Ishikawa (cell line): ENCODE measurements around the gene PLEK.

ENCODE experiments used
- CEBPB ChIP-seq: IDR thresholded peaks from 2 replicates; pipeline ENCODE4 v1.6.1; 2012
- CREB1 ChIP-seq: IDR thresholded peaks from 2 replicates; pipeline ENCODE4 v1.6.1; 2012; ENCODE audit warnings: low read depth
- EGR1 ChIP-seq: IDR thresholded peaks from 2 replicates; pipeline ENCODE4 v1.6.1; 2012
- EP300 ChIP-seq: IDR thresholded peaks from 2 replicates; pipeline ENCODE4 v1.6.1; 2012; ENCODE audit warnings: borderline replicate concordance
- FOXM1 ChIP-seq: IDR thresholded peaks from 2 replicates; pipeline ENCODE4 v1.6.1; 2012; ENCODE audit warnings: low read depth, borderline replicate concordance
- NFIC ChIP-seq: IDR thresholded peaks from 2 replicates; pipeline ENCODE4 v1.6.1; 2012
- RAD21 ChIP-seq: IDR thresholded peaks from 2 replicates; pipeline ENCODE4 v1.6.1; 2012; ENCODE audit warnings: low read depth
- TCF12 ChIP-seq: IDR thresholded peaks from 2 replicates; pipeline ENCODE4 v1.6.1; 2012; ENCODE audit warnings: low read depth
- TEAD4 ChIP-seq: IDR thresholded peaks from 2 replicates; pipeline ENCODE4 v1.6.1; 2012
- YY1 ChIP-seq: IDR thresholded peaks from 2 replicates; pipeline ENCODE4 v1.6.1; 2012; ENCODE audit warnings: low read depth
- ZBTB7A ChIP-seq: IDR thresholded peaks from 2 replicates; pipeline ENCODE4 v1.6.1; 2012; ENCODE audit warnings: low read depth
- TF ChIP-seq, protein P1 (sequence below): IDR thresholded peaks from 2 replicates; pipeline ENCODE4 v1.6.1; 2012
- TF ChIP-seq, protein P2 (sequence below): IDR thresholded peaks from 2 replicates; pipeline ENCODE4 v1.6.1; 2012; ENCODE audit warnings: low read depth, mild to moderate bottlenecking
- TF ChIP-seq, protein P3 (sequence below): IDR thresholded peaks from 2 replicates; pipeline ENCODE4 v1.6.1; 2012

The PLEK gene

DNA sequence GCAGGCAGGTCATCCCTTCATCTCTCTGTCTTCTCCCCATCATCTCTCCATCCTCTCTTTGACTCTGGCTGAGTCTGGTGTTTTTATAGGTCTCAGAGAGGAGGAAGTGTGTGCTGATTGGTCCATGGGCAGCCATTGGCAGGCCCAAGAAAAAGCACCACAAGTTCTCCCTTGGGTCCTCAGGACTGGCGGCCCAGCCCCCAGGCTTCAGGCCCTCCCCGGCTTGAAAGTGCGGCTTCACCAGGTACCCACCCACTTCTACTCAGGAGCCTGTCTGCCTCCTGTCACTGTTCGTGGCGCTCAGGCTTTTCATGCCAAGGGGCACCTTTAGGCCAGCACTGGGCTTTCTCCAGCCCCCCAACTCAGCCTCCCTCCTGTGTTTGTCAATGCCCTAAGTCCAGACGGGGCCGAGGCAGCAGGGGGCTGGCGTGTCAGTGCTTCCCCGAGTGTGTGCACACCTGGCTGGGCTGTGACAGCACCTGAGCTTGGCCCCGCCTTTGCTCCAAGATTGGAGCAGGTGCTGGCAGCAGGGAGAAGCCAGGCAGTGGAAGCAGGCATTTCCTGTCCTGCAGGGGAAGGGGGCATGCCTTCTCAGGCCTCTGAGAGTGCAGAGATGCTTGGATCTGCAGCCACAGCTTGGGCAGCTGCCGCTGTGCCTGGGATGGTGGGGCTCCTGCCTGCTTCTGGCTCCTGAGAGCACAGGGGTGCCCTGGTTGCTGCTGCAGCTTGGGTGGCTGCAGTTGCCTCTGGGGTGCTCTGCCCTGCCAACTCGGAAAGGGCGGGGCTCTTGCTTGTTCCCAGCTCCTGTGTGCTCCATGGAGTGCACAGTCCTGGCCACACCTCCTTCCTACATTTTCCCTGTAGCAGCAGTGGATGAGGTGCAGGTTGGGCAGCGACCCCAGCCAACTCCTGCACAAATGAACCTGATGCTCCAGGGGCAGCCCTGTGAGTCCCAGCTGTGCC is 67.9 kb downstream of the PLEK start:
- TF ChIP-seq RAD21 (no peak), FOXM1 (no peak), TEAD4 (no peak), YY1 (no peak), CREB1 (no peak), EGR1 (no peak), EP300 (no peak)

DNA sequence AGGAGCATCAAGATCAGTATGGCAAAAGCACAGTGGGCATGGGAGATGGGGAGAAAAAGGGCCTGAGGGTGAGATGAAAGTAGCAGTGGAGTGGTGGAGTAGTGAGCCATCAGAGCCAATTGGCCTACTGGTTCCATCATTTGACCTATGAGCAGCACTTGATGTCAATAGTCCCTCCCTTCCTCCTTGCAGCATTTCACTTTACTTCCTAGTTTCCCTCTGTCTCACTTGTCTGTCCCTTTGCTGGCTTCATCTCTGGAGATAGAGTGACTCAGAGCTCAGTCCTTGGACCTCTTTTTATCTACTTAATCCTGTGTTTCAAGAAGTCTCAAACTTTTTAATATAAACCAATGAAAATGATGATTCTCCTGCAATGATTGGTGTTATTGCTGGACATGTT is 69.9 kb downstream of the PLEK start:
- TF ChIP-seq, protein P1, sequence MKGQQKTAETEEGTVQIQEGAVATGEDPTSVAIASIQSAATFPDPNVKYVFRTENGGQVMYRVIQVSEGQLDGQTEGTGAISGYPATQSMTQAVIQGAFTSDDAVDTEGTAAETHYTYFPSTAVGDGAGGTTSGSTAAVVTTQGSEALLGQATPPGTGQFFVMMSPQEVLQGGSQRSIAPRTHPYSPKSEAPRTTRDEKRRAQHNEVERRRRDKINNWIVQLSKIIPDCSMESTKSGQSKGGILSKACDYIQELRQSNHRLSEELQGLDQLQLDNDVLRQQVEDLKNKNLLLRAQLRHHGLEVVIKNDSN, result no peak
- TF ChIP-seq EGR1, result no peak
- TF ChIP-seq TEAD4, result no peak
- TF ChIP-seq RAD21, result no peak
- no peak for TF ChIP-seq YY1
- TF ChIP-seq, protein P2, sequence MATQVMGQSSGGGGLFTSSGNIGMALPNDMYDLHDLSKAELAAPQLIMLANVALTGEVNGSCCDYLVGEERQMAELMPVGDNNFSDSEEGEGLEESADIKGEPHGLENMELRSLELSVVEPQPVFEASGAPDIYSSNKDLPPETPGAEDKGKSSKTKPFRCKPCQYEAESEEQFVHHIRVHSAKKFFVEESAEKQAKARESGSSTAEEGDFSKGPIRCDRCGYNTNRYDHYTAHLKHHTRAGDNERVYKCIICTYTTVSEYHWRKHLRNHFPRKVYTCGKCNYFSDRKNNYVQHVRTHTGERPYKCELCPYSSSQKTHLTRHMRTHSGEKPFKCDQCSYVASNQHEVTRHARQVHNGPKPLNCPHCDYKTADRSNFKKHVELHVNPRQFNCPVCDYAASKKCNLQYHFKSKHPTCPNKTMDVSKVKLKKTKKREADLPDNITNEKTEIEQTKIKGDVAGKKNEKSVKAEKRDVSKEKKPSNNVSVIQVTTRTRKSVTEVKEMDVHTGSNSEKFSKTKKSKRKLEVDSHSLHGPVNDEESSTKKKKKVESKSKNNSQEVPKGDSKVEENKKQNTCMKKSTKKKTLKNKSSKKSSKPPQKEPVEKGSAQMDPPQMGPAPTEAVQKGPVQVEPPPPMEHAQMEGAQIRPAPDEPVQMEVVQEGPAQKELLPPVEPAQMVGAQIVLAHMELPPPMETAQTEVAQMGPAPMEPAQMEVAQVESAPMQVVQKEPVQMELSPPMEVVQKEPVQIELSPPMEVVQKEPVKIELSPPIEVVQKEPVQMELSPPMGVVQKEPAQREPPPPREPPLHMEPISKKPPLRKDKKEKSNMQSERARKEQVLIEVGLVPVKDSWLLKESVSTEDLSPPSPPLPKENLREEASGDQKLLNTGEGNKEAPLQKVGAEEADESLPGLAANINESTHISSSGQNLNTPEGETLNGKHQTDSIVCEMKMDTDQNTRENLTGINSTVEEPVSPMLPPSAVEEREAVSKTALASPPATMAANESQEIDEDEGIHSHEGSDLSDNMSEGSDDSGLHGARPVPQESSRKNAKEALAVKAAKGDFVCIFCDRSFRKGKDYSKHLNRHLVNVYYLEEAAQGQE, result no peak
- no peak for TF ChIP-seq FOXM1

DNA sequence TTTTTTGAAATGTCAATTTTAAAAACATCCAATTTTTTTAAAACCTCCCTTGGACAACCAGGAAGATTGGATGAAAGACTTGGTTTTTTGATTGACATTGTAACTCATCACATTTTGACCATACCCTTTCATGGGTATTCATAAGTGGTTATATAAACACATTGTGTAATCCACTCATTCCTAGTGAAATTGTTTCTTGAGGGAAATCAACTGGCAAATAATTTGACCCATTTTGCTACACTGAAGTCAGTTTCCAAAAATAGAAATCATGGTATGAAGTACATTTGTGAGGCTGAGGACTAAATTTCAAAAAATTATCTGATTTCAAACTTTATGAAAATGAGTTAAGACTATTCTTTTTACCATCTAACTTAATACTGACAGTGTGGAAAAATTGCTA is 70.5 kb downstream of the PLEK start:
- TF ChIP-seq EGR1 (no peak), ZBTB7A (no peak), YY1 (no peak), NFIC (no peak), CEBPB (no peak), TCF12 (no peak), FOXM1 (no peak), CREB1 (no peak)
- TF ChIP-seq, protein P1, result no peak
- TF ChIP-seq, protein P3, sequence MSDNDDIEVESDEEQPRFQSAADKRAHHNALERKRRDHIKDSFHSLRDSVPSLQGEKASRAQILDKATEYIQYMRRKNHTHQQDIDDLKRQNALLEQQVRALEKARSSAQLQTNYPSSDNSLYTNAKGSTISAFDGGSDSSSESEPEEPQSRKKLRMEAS, result no peak
- TF ChIP-seq, protein P2, result no peak

DNA sequence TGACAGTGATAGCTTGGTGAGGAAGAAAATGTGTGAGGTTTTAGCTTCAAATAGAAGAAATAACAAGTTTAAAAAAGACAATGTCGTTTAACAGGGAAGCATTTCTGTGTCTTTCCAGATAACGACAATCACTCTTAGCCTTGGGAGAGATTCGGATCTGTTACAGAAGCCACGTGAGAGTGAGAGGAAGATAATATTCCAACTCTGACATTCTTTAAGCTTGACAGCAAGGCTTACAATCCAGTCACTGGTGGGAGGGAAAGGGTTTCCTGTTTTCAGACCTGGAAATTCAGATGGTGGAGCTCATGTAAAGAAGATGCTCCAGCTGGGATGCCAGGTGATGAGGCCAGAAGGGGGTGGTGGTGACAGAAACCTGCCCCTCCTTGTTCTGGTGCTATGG is 71.2 kb downstream of the PLEK start:
- TF ChIP-seq CREB1 (no peak), YY1 (no peak)
- TF ChIP-seq, protein P2, result no peak

DNA sequence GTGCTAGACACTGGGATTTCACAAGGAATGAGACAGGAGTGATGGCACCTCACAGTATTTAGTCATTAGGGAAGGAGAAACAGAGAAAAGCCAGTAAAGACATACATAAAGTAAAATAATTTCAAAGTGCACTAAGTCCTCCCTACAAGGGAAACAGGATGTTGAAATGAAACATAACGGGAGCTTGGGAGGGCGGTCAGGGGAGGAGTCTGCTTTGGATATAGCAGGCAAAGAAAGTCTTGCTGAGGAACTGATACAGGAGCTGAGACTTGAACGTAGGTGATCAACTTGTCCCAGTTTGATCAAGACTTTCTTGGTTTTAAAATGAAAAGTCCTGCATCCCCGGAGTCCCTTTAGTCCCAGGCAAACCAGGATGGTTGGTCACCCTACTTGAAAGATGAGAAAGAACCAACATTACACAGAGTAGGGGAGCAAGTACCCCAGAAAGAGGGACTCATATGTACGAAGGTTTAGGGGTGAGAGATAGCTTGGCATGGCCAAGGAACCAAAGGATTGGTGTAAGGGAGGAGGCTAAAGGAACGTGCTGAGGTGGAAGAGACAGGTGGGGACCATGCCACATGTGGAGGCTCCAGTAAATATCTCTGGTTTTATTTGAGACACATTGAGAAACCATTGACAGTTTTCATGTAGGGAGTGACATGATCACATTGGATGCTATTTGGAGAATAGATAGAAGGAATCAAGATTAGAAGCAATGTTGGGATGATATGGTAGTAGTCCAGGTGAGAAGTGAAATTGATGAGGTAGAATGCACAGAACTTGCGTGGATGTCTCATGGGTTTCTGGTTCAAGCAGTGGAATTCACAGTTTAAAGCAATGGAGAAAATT is 73.6 kb downstream of the PLEK start:
- TF ChIP-seq, protein P1, result no peak
